ENCODE results near the gene P3H3.

The P3H3 gene

DNA sequence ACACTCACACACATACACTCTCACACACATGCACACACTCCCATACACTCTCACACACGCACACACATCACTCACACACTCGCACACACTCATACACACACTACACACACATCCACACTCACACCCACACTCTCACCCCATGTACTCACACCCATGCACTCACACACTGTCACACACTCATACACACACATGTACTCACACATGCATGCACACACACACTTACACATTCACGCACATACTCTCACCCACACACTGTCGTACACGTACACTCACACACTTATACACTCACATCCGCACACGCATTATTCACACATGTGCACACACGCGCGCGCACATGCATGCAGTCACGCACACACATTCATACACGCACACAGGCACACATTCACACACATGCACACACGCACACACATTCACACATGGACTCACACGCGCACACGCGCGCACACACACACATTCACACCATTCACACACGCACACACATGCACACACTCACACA lies 10.5 kb upstream of the P3H3 start (continued):
- TF ChIP-seq EGR2 (tag by site-specific recombination; IDR thresholded peaks at IDR 0.05; ENCODE audit: low read depth) (peak; percentile 55), ZNF580 (tag by site-specific recombination; IDR thresholded peaks at IDR 0.05) (no peak), ZNF776 (tag by site-specific recombination; IDR thresholded peaks at IDR 0.05; ENCODE audit: borderline replicate concordance) (peak; percentile 77; the same call in 1 of the 2 replicates), ZNF146 (tag by site-specific recombination; IDR thresholded peaks at IDR 0.05) (no peak), PATZ1 (tag by site-specific recombination; IDR thresholded peaks at IDR 0.05) (no peak), AEBP2 (tag by site-specific recombination; IDR thresholded peaks at IDR 0.05; ENCODE audit: borderline replicate concordance) (0 out of 2 replicates have a peak, but pooled peaks have one; percentile 26), ZNF148 (tag by site-specific recombination; IDR thresholded peaks at IDR 0.05; ENCODE audit: borderline replicate concordance) (0 out of 2 replicates have a peak, but pooled peaks have one; percentile 66), ZNF311 (tag by site-specific recombination; IDR thresholded peaks at IDR 0.05; ENCODE audit: borderline replicate concordance) (0 out of 2 replicates have a peak, but pooled peaks have one; percentile 70), ZBTB21 (tag by site-specific recombination; IDR thresholded peaks at IDR 0.05) (no peak), ZNF18 (tag by site-specific recombination; IDR thresholded peaks at IDR 0.05) (peak; percentile 99), ZNF155 (tag by site-specific recombination; IDR thresholded peaks at IDR 0.05) (no peak), ZNF843 (tag by site-specific recombination; IDR thresholded peaks at IDR 0.05) (no peak), ZNF341 (tag by site-specific recombination; IDR thresholded peaks at IDR 0.05; ENCODE audit: low read depth) (no peak), ZNF426 (tag by site-specific recombination; IDR thresholded peaks at IDR 0.05) (no peak), YY2 (tag by site-specific recombination; IDR thresholded peaks at IDR 0.05) (0 out of 2 replicates have a peak, but pooled peaks have one; percentile 15), ZNF830 (tag by site-specific recombination; IDR thresholded peaks at IDR 0.05; ENCODE audit: low read depth) (no peak), ZNF645 (tag by site-specific recombination; IDR thresholded peaks at IDR 0.05) (0 out of 2 replicates have a peak, but pooled peaks have one; percentile 10), ZNF248 (tag by site-specific recombination; IDR thresholded peaks at IDR 0.05) (no peak), KLF16 (tag by site-specific recombination; IDR thresholded peaks at IDR 0.05) (no peak), ZNF785 (tag by site-specific recombination; IDR thresholded peaks at IDR 0.05) (0 out of 2 replicates have a peak, but pooled peaks have one; percentile 19), SETDB1 (IDR thresholded peaks at IDR 0.05; ENCODE audit: insufficient read length, low read length) (no peak), ZNF548 (tag by site-specific recombination; IDR thresholded peaks at IDR 0.05) (no peak), ZNF473 (tag by site-specific recombination; IDR thresholded peaks at IDR 0.05) (peak; percentile 57; the same call in 1 of the 2 replicates), ZNF112 (tag by site-specific recombination; IDR thresholded peaks at IDR 0.05) (no peak), ZNF677 (tag by site-specific recombination; IDR thresholded peaks at IDR 0.05) (no peak), ZNF521 (tag by site-specific recombination; IDR thresholded peaks at IDR 0.05) (peak; percentile 12; the same call in 1 of the 2 replicates), ZSCAN30 (tag by site-specific recombination; IDR thresholded peaks at IDR 0.05) (no peak), ZNF658 (tag by site-specific recombination; IDR thresholded peaks at IDR 0.05) (no peak)
- TF ChIP-seq, protein P1, sequence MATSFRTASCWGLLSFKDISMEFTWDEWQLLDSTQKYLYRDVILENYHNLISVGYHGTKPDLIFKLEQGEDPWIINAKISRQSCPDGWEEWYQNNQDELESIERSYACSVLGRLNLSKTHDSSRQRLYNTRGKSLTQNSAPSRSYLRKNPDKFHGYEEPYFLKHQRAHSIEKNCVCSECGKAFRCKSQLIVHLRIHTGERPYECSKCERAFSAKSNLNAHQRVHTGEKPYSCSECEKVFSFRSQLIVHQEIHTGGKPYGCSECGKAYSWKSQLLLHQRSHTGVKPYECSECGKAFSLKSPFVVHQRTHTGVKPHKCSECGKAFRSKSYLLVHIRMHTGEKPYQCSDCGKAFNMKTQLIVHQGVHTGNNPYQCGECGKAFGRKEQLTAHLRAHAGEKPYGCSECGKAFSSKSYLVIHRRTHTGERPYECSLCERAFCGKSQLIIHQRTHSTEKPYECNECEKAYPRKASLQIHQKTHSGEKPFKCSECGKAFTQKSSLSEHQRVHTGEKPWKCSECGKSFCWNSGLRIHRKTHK (tag by site-specific recombination; IDR thresholded peaks at IDR 0.05): no peak
